ENCODE results near the gene NTN4.
"Not testable (repeated sequence)": the region's sequence is repeated elsewhere in the genome, so short reads cannot be mapped to it uniquely, and the experiment has no call there.

Gene NTN4

DNA sequence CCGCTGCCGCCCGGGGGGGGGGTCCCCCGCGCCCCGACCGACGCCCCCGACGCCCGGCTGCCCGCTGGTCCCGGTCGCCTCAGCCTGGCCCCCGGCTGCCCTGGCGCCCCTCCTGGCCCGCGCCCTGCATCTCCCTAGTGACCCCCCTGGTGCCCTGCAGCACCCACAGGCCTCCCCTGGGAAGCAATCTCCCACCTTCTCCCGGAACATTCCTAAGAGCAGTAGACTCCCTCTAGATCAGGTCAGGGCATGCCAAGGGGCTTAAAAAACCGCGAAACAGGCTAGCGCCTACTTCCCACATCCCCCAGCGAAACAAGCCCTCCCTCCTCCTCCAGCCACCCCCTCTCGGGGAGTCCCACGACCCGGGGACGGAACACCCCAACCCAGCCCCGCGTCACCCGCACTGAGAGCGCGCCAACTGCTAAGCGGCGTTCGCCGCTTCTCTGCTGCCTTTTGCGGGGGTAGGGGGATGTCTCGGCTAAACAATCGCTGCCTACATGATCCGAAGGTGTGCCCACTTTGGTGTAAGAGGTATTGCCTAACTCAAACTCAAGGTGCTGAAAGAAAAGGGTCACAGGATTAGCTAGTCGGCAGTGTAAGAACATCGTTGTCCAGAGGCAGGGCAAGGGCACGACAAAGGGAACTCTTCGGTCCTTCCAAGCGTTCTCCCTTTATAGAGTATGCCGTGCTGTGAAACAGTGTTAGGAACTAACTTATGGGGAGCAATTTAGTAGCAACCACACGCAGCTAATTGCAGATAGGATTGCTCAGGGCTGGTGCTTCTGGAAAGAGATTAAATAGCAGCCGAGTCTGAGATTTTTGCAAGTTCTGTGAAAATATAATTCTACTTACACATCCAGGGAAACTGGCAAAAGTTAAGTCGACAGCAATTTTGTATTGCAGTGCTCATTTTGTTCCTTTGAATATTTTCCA, 619 bp upstream of the NTN4 start:
- TF ChIP-seq CTCF (conservative IDR thresholded peaks at IDR 0.05), result no peak
- peak overlapping the region; percentile 66; the same call in 1 of the 2 replicates for H3K27ac ChIP-seq

- peak overlapping the region; percentile 66 for H3K27ac ChIP-seq
- TF ChIP-seq CTCF (conservative IDR thresholded peaks at IDR 0.05), result peak; percentile 22; the same call in 1 of the 2 replicates
Measured at GRCh38 chr12:95789126-95790032, 1.2 kb downstream of the NTN4 start.

DNA sequence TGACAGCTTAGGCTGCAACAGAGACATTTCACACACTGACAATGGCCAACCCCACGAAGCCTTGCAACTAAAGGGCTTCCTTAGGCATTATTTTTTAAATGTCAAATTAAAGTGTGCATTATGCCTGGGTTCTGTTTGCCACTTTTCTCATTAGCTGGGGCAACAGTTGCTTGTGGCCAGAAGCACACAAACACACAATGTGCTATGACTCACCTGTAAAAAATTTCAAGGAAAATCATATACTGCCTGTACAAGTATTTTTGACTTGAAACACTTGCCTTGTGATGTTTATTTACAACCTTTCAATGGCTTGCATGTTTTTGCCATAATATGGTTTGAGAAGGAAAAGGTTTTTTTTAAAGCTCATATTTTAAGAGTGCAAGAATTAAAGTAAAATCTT, 1.9 kb downstream of the NTN4 start:
- no peak overlapping the region for H3K27ac ChIP-seq

DNA sequence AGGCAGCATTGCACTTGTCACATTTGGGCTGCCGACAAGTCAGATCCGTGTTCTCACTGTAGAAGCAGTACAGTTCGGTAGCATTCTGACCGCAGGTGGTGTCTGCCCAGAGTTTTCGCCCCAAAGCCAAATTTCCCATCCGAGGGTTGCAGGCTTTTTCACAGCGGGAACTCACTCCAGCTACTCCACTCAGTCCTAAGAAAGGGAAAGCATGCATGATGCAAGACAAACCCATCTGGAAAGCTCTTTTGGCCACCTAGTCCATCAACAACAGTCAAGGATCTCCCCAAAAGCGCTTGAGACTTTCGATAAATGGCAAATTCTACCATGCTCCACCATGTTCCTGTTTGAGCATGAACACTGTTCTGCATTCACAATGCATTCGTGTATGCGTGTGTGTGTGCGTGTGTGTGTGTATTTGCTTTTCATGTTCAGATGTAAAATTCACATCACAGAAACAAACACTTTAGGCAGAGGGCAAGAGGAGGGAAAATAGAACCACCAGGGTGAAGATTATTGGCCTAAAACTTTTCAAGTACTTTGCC, 3.2 kb downstream of the NTN4 start:
- TF ChIP-seq CTCF (conservative IDR thresholded peaks at IDR 0.05), result no peak
- H3K27ac ChIP-seq, result 0 out of 2 replicates have a peak overlapping the region, but pooled peaks have one; percentile 63

More for the DNA sequence above, 1.9 kb downstream of the NTN4 start:
- TF ChIP-seq CTCF (conservative IDR thresholded peaks at IDR 0.05), result no peak

DNA sequence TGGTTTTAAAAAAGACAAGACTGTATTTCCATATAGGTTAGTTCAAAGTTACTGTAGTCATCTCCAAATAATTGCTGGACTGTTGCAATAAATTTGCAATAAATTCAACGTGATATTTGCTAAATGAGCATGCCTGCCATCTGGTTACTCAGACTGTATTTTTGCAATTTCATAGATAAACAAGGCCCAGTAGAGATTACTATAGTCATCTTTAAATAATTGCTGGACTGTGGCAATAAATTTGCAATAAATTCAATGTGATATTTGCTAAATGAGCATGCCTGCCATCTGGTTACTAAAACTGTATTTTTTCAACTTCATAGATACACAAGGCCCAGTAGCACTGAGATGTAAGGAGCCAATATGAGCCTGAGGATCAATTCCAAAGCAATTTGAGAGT, 5.6 kb downstream of the NTN4 start:
- no peak for TF ChIP-seq CTCF (conservative IDR thresholded peaks at IDR 0.05)
- peak overlapping the region; percentile 63 for H3K27ac ChIP-seq

- TF ChIP-seq CTCF (conservative IDR thresholded peaks at IDR 0.05), result no peak
Measured at GRCh38 chr12:95784286-95784685, 6.3 kb downstream of the NTN4 start.

GRCh38 chr12:95775466-95775865, 15.1 kb downstream of the NTN4 start:
- not testable (repeated sequence) for H3K27ac ChIP-seq

More at GRCh38 chr12:95784286-95784685, 6.3 kb downstream of the NTN4 start:
- peak overlapping the region; percentile 63 for H3K27ac ChIP-seq
